Activated effector memory CD4-positive, alpha-beta T cell treated with anti-CD3 and anti-CD28 coated beads, Interleukin-2, amount 50 U/mL, for 16 hours (primary cell): Measurements from ENCODE around the gene SLC29A1.
"Not testable (repeated sequence)": the region's sequence is repeated elsewhere in the genome, so short reads cannot be mapped to it uniquely, and the experiment has no call there.

Experiments
- DNase-seq: peaks from one replicate; pipeline ENCODE4 v3.0.0-alpha.2; 2020

The SLC29A1 gene

GRCh38 chr6:44196351-44196750 lies 27.0 kb upstream of the SLC29A1 start:
- DNase-seq = not testable (repeated sequence)

GRCh38 chr6:44198684-44199083 lies 24.7 kb upstream of the SLC29A1 start:
- no peak for DNase-seq

DNA sequence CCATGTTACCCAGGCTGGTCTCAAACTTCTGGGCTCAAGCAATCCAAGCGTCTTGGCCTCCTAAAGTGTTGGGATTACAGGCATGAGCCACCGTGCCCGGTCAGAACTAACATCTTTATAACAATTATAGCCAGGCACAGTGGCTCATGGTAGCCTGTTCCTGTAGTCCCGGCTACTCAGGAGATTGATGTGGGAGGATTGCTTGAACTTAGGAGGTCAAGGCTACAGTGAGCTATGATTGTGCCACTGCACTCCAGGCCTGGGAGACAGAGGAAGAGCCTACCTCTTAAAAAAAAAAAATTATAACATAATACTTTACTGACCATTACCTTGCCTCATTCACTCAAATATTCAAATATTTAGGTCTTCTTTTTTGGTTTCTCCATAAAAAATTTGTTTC lies 23.5 kb upstream of the SLC29A1 start:
- DNase-seq = no peak

DNA sequence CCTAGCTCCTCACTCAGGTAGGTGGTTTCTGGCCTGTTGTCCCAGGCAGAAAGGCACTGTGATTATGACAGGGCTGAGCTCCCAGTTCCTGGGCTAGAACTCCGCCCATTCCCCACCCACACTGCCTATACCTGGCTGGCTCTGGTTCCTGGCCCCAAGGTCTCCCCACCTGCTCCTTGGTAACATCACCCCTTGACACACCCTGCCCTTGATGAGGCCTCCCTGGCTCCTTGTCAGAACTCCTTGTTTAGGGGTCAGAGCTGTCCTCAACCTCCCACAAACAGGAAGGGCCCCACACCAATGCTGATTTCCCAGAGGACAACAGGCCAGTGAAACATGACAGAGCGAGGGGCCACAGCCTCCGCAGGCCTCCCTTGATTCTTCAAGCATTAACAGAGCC lies 22.2 kb upstream of the SLC29A1 start:
- DNase-seq = no peak

- DNase-seq = no peak
Observed at GRCh38 chr6:44201638-44202303, 21.6 kb upstream of the SLC29A1 start.

GRCh38 chr6:44202332-44202971 lies 20.9 kb upstream of the SLC29A1 start:
- no peak for DNase-seq

DNA sequence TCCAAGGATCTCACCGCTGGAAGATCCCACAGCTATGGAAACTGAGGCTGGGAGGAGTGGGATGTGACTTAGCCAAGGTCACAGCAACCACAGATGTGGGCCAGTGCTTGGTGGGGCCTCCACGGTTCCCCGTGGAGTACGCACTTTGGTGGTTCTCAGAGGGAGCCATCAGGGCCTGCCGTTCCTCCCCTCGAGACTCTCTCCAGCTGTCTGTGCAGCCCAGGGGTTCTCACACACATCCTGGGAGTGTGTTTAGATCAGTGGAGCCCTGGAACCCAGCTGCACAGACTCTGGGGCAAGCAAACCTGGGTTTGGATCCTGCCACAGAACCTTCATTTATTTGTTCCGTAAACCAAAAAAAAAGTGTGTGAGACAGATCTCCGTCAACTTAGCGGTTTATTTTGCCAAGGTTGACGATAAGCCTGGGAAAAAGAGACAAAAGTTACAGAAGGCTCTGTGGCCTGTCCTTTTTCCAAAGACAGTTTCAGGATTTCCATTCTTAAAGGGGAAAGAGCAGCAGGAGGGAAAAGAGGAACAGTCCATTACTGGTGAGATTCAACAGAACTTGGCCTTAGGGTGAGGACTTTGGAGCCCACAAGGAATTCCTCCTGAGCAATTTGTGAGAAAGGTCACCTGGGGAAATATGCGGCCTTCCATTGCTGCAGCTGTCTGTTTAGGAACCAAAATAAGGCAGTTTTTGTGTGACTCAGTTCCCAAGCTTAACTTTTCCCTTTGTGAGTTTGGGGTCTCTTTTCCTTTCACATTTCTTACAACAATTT lies 20.2 kb upstream of the SLC29A1 start:
- DNase-seq = no peak

GRCh38 chr6:44203955-44204354 lies 19.4 kb upstream of the SLC29A1 start:
- DNase-seq = no peak

GRCh38 chr6:44207966-44208365 lies 15.4 kb upstream of the SLC29A1 start:
- DNase-seq = no peak

DNA sequence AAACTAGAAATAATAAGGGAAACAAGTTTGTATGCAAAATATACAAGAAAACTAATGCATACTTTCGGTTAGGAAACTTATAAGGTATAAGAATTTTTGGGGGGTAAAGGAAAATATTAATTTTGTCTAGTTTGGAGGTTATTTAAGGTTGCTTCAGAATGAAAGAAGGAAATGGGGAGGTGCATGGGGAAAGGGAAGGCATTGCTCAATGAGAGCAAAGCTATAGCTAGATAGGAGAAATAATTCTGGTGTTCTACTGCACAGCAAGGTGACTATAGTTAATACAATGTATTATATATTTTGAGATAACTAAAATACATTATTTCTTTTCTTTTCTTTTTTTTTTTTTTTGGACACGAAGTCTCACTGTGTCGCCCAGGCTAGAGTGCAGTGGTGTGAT lies 12.1 kb upstream of the SLC29A1 start:
- DNase-seq = no peak

DNA sequence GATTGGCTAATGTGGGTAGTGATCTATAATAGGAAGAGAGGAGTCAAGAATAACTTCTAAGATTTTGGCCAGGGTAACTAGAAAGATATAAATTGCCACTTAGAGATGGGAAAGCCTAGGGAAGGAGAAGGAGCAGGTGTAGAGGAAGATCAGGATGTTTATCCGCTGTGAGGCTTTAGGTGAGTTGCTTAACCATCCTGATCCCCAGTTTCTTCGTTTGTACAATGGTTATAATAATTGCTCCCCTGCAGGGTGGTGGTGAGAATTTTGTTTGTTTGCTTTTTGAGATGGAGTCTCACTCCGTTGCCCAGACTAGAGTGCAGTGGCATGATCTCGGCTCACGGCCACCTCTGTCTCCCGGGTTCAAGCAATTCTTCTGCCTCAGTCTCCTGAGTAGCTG lies 9.1 kb upstream of the SLC29A1 start:
- DNase-seq = no peak

- no peak for DNase-seq
Observed at GRCh38 chr6:44216677-44217331, 6.6 kb upstream of the SLC29A1 start, which contains the start of gene MYMX. Gene MYMX, plus strand, starts transcription at chr6:44216926. Its CDS starts 546 bp downstream, at chr6:44217472.

DNA sequence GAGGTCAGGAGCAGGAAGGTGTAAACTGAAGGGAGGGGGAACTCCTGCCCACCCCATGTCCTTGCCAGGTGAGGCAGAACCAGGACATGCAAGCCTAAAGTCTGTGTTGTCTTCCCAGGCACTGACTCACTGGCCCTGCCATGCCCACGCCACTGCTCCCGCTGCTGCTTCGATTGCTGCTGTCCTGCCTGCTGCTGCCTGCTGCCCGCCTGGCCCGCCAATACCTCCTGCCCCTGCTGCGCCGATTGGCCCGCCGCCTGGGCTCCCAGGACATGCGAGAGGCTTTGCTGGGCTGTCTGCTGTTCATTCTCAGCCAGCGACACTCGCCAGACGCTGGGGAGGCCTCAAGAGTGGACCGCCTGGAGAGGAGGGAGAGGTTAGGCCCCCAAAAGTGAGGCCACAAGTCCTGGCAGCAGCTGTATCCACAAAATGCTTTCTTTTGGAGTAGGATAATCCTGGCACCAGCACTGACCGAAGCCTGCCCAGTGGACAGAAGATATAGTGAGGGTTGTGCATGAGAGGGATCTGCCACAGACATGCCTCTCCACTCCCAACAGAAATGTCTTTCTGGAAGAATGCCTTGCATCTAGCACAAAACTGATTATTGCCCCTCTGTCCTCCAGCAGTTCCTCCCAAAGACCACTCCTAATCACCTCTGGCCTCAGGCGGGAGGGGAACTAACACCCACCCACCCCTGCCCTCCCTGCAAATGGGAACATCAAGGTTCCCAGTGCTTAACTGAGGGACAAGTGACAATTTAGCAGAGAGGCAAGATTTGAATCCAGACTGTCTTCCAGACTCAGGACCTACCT lies 5.9 kb upstream of the SLC29A1 start:
- no peak for DNase-seq

GRCh38 chr6:44219053-44219814 lies 4.2 kb upstream of the SLC29A1 start:
- peak; percentile 66 for DNase-seq

DNA sequence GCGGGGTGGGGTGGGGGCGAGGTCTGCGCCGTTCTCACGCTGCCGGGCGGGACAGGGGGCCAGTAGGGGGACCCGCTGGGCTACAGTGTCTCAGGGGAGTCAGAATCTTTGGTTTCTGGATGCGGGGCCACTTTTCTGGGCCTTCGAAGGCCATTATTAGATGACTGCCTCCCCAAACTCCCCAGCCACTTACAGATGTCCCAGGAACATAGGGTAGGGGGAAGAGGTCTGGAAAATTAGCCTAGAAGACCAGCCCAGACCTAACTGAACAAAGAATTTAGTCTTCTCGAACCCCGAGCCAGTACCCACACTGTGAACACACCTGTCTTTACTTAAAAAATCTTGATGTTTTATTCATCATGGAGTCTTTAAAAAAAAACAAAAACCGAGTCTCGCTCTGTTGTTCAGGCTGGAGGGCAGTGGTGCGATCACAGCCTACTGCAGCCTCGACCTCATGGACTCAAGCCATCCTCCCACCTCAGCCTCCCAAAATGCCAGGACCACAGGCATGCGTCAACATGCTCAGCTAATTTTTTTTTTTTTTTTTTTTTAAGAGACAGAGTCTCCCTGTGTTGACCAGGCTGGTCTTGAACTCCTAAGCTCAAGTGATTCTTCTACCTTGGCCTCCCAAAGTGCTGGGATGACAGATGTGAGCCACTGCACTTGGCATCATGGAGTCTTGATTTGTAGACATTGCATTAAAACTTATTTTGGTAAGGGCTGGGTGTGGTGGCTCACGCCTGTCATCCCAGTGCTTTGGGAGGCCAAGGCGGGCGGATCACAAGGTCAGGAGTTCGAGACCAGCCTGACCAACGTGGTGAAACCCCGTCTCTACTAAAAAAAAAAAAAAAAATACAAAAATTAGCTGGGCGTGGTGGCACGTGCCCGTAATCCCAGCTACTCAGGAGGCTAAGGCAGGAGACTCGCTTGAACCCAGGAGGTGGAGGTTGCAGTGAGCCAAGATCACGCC lies 3.3 kb upstream of the SLC29A1 start:
- no peak for DNase-seq

GRCh38 chr6:44220913-44221290 lies 2.5 kb upstream of the SLC29A1 start:
- no peak for DNase-seq

DNA sequence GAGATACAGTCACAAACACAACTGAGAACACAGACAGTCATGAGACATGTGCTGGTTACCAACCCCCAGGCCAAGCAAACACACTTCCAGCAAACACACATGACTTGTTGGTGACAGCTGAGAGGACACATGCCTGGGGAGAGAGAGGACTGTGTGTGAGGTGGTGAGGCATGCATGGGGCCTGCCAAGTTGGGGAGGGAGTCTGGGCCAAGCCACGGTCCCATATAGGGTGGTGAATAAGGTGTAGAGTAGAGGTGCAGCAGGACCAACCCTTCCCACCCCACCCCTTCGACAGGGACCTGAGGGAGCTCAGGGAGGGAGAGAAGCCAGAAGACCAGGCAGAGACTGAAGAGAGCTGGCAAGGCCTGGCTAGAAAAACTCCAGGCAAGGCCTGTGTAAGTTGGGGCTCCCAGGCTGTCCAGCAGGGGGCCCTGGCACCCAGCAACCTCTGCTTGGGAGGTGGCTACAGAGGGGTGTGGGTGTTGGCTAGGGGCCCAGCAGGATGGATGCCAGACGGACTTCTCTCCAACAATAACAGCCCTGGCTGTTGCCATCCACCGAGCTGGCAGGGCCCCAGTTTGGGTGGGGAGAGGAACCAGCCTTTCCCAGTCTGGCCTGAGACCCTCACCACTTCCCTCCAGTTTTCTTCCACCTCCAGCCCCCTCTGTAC lies 2.0 kb upstream of the SLC29A1 start:
- peak; percentile 90 for DNase-seq

- DNase-seq = no peak
Observed at GRCh38 chr6:44221961-44222335, 1.4 kb upstream of the SLC29A1 start.

GRCh38 chr6:44222486-44223318 lies 693 bp upstream of the SLC29A1 start:
- no peak for DNase-seq
